Measurements from ENCODE around the gene EDEM1.

DNA sequence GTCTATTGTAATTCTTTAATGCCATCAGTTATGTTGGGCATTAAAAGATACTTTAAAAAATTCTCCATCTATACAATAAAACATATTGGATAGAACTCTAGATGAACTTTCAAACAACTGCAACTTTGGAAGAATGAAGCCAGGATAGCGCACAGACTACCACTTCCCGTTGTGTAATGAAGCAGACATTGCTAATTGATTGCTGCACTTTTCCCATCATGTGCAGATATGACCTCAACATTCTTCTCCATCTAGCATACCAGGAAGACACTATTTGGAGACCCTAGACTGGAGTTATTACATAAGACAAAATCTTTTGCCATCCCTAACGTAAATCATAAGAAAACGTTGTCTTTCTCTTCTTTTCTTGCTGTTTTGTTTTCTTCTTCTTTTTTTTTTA is 75.0 kb downstream of the EDEM1 start:
- TF ChIP-seq, protein P1, sequence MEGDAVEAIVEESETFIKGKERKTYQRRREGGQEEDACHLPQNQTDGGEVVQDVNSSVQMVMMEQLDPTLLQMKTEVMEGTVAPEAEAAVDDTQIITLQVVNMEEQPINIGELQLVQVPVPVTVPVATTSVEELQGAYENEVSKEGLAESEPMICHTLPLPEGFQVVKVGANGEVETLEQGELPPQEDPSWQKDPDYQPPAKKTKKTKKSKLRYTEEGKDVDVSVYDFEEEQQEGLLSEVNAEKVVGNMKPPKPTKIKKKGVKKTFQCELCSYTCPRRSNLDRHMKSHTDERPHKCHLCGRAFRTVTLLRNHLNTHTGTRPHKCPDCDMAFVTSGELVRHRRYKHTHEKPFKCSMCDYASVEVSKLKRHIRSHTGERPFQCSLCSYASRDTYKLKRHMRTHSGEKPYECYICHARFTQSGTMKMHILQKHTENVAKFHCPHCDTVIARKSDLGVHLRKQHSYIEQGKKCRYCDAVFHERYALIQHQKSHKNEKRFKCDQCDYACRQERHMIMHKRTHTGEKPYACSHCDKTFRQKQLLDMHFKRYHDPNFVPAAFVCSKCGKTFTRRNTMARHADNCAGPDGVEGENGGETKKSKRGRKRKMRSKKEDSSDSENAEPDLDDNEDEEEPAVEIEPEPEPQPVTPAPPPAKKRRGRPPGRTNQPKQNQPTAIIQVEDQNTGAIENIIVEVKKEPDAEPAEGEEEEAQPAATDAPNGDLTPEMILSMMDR (IDR thresholded peaks at IDR 0.05), result no peak
- TF ChIP-seq TAF1 (IDR thresholded peaks at IDR 0.05; ENCODE audit: borderline replicate concordance, low read depth, low read length), result no peak
- TF ChIP-seq POLR2AphosphoS5 (IDR thresholded peaks at IDR 0.05; ENCODE audit: low read depth, low read length), result no peak
- no peak for TF ChIP-seq FOXM1 (IDR thresholded peaks at IDR 0.05; ENCODE audit: low read depth)
- TF ChIP-seq RCOR1 (IDR thresholded peaks at IDR 0.05; ENCODE audit: low read length), result no peak
- no peak for TF ChIP-seq RFX5 (IDR thresholded peaks at IDR 0.05; ENCODE audit: low read length)
- TF ChIP-seq SIN3A (IDR thresholded peaks at IDR 0.05; ENCODE audit: borderline replicate concordance, low read depth, low read length), result no peak
- TF ChIP-seq, protein P2, sequence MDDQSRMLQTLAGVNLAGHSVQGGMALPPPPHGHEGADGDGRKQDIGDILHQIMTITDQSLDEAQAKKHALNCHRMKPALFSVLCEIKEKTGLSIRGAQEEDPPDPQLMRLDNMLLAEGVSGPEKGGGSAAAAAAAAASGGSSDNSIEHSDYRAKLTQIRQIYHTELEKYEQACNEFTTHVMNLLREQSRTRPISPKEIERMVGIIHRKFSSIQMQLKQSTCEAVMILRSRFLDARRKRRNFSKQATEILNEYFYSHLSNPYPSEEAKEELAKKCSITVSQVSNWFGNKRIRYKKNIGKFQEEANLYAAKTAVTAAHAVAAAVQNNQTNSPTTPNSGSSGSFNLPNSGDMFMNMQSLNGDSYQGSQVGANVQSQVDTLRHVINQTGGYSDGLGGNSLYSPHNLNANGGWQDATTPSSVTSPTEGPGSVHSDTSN (IDR thresholded peaks at IDR 0.05), result no peak

Measured in SK-N-SH (cell line).